HUES6 (cell line): ENCODE measurements around the gene ATP2B2.

Experiments used
- H3K27ac ChIP-seq: 2 replicates; pipeline ENCODE4 v1.7.0; 2013; ENCODE audit warnings: low read depth, mild to moderate bottlenecking, low read length, inconsistent platforms
- H3K27me3 ChIP-seq: 2 replicates; pipeline ENCODE4 v1.6.1; 2013; ENCODE audit warnings: low read length; ENCODE audit not compliant: control insufficient read depth, insufficient read depth
- H3K36me3 ChIP-seq: 2 replicates; pipeline ENCODE4 v1.6.1; 2013; ENCODE audit warnings: low read length; ENCODE audit not compliant: control insufficient read depth, insufficient read depth
- H3K4me1 ChIP-seq: 2 replicates; pipeline ENCODE4 v1.6.1; 2013; ENCODE audit warnings: low read length; ENCODE audit not compliant: control insufficient read depth, insufficient read depth
- H3K4me3 ChIP-seq: 2 replicates; pipeline ENCODE4 v1.5.1; 2013; ENCODE audit warnings: low read depth, low read length
- H3K9ac ChIP-seq: one replicate; pipeline ENCODE4 v1.6.1; 2013; ENCODE audit warnings: mild to moderate bottlenecking, low read length
- H3K9me3 ChIP-seq: 2 replicates; pipeline ENCODE4 v1.6.1; 2013; ENCODE audit warnings: low read depth, low read length; ENCODE audit not compliant: control insufficient read depth, insufficient read depth

The ATP2B2 gene

GRCh38 chr3:10502185-10502880, 3.1 kb downstream of the ATP2B2 start:
- peaks cover 6% of the 10 kb centered on the region for H3K4me1 ChIP-seq
- H3K4me3 ChIP-seq: no peak overlapping the region
- H3K27ac ChIP-seq: no peak overlapping the region
- no peak overlapping the region for H3K9ac ChIP-seq
- peaks cover 28% of the 10 kb centered on the region for H3K27me3 ChIP-seq
- H3K36me3 ChIP-seq: no peaks in the 10 kb centered on the region
- no peaks in the 10 kb centered on the region for H3K9me3 ChIP-seq

DNA sequence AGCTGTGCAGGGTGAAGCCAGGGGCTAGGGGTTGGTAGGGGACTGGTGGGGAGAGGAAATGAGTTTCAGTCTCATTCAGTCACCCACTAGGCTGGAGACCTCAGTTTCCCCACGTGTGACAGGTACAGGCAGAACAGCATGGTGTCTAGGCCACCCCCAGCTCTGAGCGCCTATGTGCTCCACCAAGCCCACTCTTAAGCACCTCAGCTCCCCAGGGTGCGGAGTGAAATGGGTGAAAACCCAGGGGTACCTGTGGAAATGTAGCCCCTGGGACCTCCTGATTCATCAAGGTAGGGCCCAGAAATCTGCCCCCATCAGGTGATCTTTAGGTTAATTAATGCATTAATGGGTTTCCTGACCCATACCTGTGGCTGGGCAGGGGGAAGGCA, 3.7 kb downstream of the ATP2B2 start:
- Histone ChIP-seq H3K9me3 (no peaks in the 10 kb centered on the region), H3K36me3 (no peaks in the 10 kb centered on the region), H3K4me3 (no peak overlapping the region), H3K27ac (no peak overlapping the region), H3K27me3 (peaks cover 28% of the 10 kb centered on the region), H3K4me1 (peaks cover 6% of the 10 kb centered on the region), H3K9ac (no peak overlapping the region)

GRCh38 chr3:10500717-10501663, 4.4 kb downstream of the ATP2B2 start:
- Histone ChIP-seq H3K9ac (no peak overlapping the region), H3K36me3 (no peaks in the 10 kb centered on the region), H3K9me3 (no peaks in the 10 kb centered on the region), H3K4me1 (peaks cover 6% of the 10 kb centered on the region), H3K27ac (no peak overlapping the region), H3K4me3 (no peak overlapping the region), H3K27me3 (peaks cover 24% of the 10 kb centered on the region)

DNA sequence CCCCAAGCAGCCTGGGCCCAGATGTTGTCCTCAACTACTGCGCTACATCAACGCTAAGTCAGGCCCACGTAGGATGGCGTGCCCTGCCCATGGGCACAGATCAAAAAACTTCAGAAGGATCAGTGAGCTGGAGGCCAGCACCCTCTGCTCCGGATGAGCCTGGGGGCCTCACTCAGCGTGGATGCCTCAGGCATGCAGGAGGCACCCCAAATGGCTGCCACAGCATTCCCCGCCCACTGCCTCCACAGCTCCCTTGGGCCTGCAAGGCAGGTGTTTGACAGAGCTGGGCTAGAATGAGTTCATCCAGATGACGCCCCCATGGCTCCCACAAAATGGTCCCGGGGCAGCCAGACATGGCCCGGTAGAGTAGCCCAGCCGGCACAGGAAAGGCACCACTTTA, 7.1 kb downstream of the ATP2B2 start:
- Histone ChIP-seq H3K4me3 (no peak overlapping the region), H3K9ac (no peak overlapping the region), H3K27ac (no peak overlapping the region), H3K36me3 (no peaks in the 10 kb centered on the region), H3K4me1 (no peaks in the 10 kb centered on the region), H3K27me3 (peaks cover under 1% of the 10 kb centered on the region; the same call in 1 of the 2 replicates), H3K9me3 (no peaks in the 10 kb centered on the region)

DNA sequence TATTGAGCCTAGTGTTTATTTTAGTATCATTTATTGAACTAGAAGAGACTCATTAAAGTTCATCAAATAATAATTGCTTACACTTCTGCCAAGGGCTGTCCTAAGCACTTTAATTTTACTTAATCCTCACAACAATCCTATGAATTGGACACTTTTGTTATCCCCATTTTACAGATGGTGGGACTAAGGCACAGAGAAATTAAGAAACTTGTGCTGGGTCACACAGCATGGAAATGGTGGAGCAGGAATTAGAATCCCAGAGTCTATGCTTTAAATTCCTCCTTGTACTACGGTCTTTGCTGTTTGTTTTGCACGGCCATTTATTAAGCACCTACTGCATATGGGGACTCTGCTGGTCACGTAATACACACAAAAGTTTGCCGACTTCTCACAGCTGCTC, 7.9 kb downstream of the ATP2B2 start:
- Histone ChIP-seq H3K27ac (no peak overlapping the region), H3K4me1 (no peaks in the 10 kb centered on the region), H3K27me3 (no peaks in the 10 kb centered on the region), H3K4me3 (no peak overlapping the region), H3K9me3 (no peaks in the 10 kb centered on the region), H3K36me3 (no peaks in the 10 kb centered on the region), H3K9ac (no peak overlapping the region)

DNA sequence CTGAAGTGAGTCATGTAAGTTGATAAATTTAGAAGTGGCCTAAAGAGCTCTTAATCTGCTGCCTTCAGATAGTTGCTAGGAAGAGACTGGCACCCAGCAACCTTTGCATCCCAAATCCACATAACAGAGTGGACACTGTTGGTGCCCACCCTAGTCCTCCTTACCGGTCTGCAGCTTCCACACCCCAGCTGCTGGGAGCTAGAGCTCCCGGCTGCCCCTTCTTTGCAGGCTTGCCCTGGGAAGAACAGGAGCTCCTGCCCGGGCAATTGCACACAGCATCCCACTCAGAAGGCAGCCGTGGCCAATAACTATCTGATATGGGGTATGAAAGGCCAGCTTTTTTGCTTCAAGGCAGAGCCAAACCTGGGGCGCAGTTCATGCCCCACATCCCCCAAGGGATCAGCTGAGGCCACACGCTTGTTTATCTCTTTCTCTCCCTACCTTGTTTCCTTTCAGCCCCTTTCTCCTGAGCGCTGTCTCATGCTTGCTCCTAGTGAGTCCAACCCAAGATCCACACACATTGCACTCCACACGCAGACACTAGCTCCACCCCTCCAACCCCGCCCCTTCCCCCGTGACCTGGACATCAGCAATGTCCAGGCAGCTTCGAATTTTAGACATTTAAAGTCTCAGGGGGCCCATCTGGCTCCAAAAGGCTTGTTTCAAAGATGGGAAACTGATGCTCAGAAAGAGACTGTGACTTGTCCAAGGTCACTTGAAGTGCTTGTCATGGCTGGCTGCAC, 9.1 kb downstream of the ATP2B2 start:
- H3K4me1 ChIP-seq: no peaks in the 10 kb centered on the region
- no peaks in the 10 kb centered on the region for H3K9me3 ChIP-seq
- no peak overlapping the region for H3K27ac ChIP-seq
- no peaks in the 10 kb centered on the region for H3K36me3 ChIP-seq
- no peaks in the 10 kb centered on the region for H3K27me3 ChIP-seq
- no peak overlapping the region for H3K4me3 ChIP-seq
- H3K9ac ChIP-seq: no peak overlapping the region

- Histone ChIP-seq H3K27ac (no peak overlapping the region), H3K9ac (no peak overlapping the region), H3K9me3 (no peaks in the 10 kb centered on the region), H3K27me3 (no peaks in the 10 kb centered on the region), H3K36me3 (no peaks in the 10 kb centered on the region), H3K4me3 (no peak overlapping the region), H3K4me1 (no peaks in the 10 kb centered on the region)
Observed at GRCh38 chr3:10495614-10496013, 9.8 kb downstream of the ATP2B2 start.

GRCh38 chr3:10495003-10495402, 10.4 kb downstream of the ATP2B2 start:
- H3K4me3 ChIP-seq: no peak overlapping the region
- no peak overlapping the region for H3K27ac ChIP-seq
- H3K27me3 ChIP-seq: no peaks in the 10 kb centered on the region
- no peak overlapping the region for H3K9ac ChIP-seq
- no peaks in the 10 kb centered on the region for H3K9me3 ChIP-seq
- no peaks in the 10 kb centered on the region for H3K36me3 ChIP-seq
- H3K4me1 ChIP-seq: no peaks in the 10 kb centered on the region

DNA sequence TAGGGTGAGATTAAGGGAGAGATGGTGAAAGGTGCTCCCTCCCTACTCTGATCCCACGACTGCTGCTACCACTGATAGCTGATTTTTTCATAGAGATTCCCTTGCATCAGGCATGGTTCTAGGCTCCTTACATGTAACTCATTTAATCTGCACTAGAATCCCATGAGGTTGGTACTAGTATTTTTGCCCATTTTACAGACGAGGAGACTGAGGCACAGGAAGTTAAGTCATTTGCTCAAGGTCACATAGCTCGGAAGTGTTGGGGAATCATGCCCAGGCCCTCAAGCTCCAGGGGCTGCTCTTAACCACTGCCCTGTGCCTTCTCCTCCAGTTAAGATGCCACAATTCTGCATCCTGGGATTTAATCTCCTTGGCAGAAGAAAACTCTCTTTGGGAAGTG, 11.2 kb downstream of the ATP2B2 start:
- Histone ChIP-seq H3K27ac (no peak overlapping the region), H3K4me3 (no peak overlapping the region), H3K27me3 (no peaks in the 10 kb centered on the region), H3K36me3 (no peaks in the 10 kb centered on the region), H3K4me1 (no peaks in the 10 kb centered on the region), H3K9ac (no peak overlapping the region), H3K9me3 (no peaks in the 10 kb centered on the region)

DNA sequence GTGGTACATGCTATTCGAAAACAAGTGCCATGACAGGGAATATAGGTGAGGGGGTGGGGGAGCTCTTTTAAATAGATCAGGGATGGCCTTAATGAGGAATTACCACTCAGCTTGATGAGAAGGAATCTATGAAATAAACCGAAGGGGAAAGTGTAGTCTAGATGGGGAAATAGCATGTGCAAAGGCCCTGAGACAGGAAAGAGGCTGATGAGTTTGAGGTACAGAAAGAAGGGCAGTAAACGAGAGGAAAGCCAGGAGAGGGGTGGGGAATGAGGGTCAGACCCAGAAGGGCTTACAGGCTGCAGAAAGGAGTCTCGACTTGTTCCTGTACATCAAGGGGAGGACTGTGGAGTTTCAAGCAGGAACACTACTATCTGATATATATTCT, 12.2 kb downstream of the ATP2B2 start:
- H3K9me3 ChIP-seq: no peaks in the 10 kb centered on the region
- no peak overlapping the region for H3K4me3 ChIP-seq
- no peaks in the 10 kb centered on the region for H3K27me3 ChIP-seq
- H3K36me3 ChIP-seq: no peaks in the 10 kb centered on the region
- H3K27ac ChIP-seq: no peak overlapping the region
- no peak overlapping the region for H3K9ac ChIP-seq
- no peaks in the 10 kb centered on the region for H3K4me1 ChIP-seq
